GM18858 (cell line): ENCODE data around the gene PIP4P1.
"Not testable (repeated sequence)": the region's sequence is repeated elsewhere in the genome, so short reads cannot be mapped to it uniquely, and the experiment has no call there.

Experiments
- ATAC-seq: cut with Tn5 transposase; IDR thresholded peaks from one replicate; pipeline ENCODE4 v1.9.1; 2021; ENCODE audit not compliant: unreplicated experiment

The PIP4P1 gene

GRCh38 chr14:20461225-20462141 is at the start of gene PIP4P1:
TSS of gene PIP4P1 (minus strand) at chr14:20461434. CDS start at chr14:20461325, 109 bp downstream.
- ATAC-seq = peak; percentile 93

GRCh38 chr14:20508367-20508766 is 47.1 kb upstream of the PIP4P1 start:
- ATAC-seq = no peak

GRCh38 chr14:20507537-20507936 is 46.3 kb upstream of the PIP4P1 start:
- ATAC-seq = not testable (repeated sequence)

- ATAC-seq = not testable (repeated sequence)
Measured at GRCh38 chr14:20506752-20507151, 45.5 kb upstream of the PIP4P1 start.

GRCh38 chr14:20506276-20506675 is 45.0 kb upstream of the PIP4P1 start:
- not testable (repeated sequence) for ATAC-seq

GRCh38 chr14:20503898-20504297 is 42.7 kb upstream of the PIP4P1 start:
- ATAC-seq = no peak

- no peak for ATAC-seq
Measured at GRCh38 chr14:20501346-20501745, 40.1 kb upstream of the PIP4P1 start.

- no peak for ATAC-seq
Measured at GRCh38 chr14:20499881-20500280, 38.6 kb upstream of the PIP4P1 start.

GRCh38 chr14:20499108-20499507 is 37.9 kb upstream of the PIP4P1 start:
- ATAC-seq = no peak

- no peak for ATAC-seq
Measured at GRCh38 chr14:20498622-20499021, 37.4 kb upstream of the PIP4P1 start.

- ATAC-seq = no peak
Measured at GRCh38 chr14:20494935-20495766, 33.9 kb upstream of the PIP4P1 start.

- ATAC-seq = no peak
Measured at GRCh38 chr14:20493634-20494033, 32.4 kb upstream of the PIP4P1 start.

- ATAC-seq = no peak
Measured at GRCh38 chr14:20492486-20492885, 31.3 kb upstream of the PIP4P1 start.

GRCh38 chr14:20490563-20490962 is 29.3 kb upstream of the PIP4P1 start:
- ATAC-seq = no peak

- peak; percentile 44 for ATAC-seq
Measured at GRCh38 chr14:20489093-20489994, 28.1 kb upstream of the PIP4P1 start.

GRCh38 chr14:20487396-20487725 is 26.1 kb upstream of the PIP4P1 start:
- ATAC-seq = no peak

GRCh38 chr14:20486684-20487395 is 25.6 kb upstream of the PIP4P1 start:
- ATAC-seq = no peak

GRCh38 chr14:20485900-20486299 is 24.7 kb upstream of the PIP4P1 start:
- no peak for ATAC-seq

GRCh38 chr14:20482382-20482781 is 21.1 kb upstream of the PIP4P1 start:
- ATAC-seq = no peak

- ATAC-seq = no peak
Measured at GRCh38 chr14:20478894-20479293, 17.7 kb upstream of the PIP4P1 start.
